ENCODE measurements around the gene TUBG1.
"Not testable (repeated sequence)": the region's sequence is repeated elsewhere in the genome, so short reads cannot be mapped to it uniquely, and the experiment has no call there.

TUBG1 gene

DNA sequence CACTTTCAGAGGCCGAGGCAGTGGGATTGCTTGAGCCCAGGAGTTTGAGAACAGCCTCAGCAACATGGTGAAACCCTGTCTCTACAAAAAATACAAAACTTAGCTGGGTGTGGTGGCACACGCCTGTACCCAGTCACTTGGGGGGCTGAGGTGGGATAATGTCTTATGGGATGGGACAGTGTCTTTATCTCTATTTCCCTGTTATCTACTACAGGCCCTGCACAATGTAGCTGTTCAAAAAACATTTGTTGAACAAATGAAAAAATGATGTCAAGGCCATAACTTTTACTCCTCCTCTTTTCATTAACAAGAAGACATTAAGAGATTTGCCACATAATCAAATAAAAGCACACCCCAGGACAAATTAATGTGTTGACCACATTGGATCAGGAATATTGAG is 13.8 kb downstream of the TUBG1 start (continued):
- TF ChIP-seq, protein P1, sequence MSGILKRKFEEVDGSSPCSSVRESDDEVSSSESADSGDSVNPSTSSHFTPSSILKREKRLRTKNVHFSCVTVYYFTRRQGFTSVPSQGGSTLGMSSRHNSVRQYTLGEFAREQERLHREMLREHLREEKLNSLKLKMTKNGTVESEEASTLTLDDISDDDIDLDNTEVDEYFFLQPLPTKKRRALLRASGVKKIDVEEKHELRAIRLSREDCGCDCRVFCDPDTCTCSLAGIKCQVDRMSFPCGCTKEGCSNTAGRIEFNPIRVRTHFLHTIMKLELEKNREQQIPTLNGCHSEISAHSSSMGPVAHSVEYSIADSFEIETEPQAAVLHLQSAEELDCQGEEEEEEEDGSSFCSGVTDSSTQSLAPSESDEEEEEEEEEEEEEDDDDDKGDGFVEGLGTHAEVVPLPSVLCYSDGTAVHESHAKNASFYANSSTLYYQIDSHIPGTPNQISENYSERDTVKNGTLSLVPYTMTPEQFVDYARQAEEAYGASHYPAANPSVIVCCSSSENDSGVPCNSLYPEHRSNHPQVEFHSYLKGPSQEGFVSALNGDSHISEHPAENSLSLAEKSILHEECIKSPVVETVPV (CRISPR knock-in tag; IDR thresholded peaks at IDR 0.05), result no peak
- no peak for TF ChIP-seq ZFP3 (CRISPR knock-in tag; IDR thresholded peaks at IDR 0.05)

- TF ChIP-seq, protein P2, sequence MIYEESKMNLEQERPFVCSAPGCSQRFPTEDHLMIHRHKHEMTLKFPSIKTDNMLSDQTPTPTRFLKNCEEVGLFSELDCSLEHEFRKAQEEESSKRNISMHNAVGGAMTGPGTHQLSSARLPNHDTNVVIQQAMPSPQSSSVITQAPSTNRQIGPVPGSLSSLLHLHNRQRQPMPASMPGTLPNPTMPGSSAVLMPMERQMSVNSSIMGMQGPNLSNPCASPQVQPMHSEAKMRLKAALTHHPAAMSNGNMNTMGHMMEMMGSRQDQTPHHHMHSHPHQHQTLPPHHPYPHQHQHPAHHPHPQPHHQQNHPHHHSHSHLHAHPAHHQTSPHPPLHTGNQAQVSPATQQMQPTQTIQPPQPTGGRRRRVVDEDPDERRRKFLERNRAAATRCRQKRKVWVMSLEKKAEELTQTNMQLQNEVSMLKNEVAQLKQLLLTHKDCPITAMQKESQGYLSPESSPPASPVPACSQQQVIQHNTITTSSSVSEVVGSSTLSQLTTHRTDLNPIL (CRISPR knock-in tag; IDR thresholded peaks at IDR 0.05; ENCODE audit: low read depth), result no peak
- no peak for TF ChIP-seq ZNF70 (CRISPR knock-in tag; IDR thresholded peaks at IDR 0.05)
- no peak for TF ChIP-seq SNAI2 (CRISPR knock-in tag; IDR thresholded peaks at IDR 0.05)
- no peak for TF ChIP-seq ZFP30 (CRISPR knock-in tag; IDR thresholded peaks at IDR 0.05)
- TF ChIP-seq ZFP3 (CRISPR knock-in tag; IDR thresholded peaks at IDR 0.05), result no peak
- TF ChIP-seq ISL1 (CRISPR knock-in tag; IDR thresholded peaks at IDR 0.05), result no peak
- TF ChIP-seq PPARA (CRISPR knock-in tag; IDR thresholded peaks at IDR 0.05; ENCODE audit: borderline replicate concordance), result no peak
- no peak for TF ChIP-seq ZNF565 (CRISPR knock-in tag; conservative IDR thresholded peaks at IDR 0.05; ENCODE audit: low read depth)
- TF ChIP-seq ZNF8 (CRISPR knock-in tag; IDR thresholded peaks at IDR 0.05), result no peak
- no peak for TF ChIP-seq TSHZ2 (CRISPR knock-in tag; IDR thresholded peaks at IDR 0.05)
- ATAC-seq, result peak; percentile 21; the same call in 1 of the 3 replicates
Observed at GRCh38 chr17:42623732-42624596, 14.5 kb downstream of the TUBG1 start.

DNA sequence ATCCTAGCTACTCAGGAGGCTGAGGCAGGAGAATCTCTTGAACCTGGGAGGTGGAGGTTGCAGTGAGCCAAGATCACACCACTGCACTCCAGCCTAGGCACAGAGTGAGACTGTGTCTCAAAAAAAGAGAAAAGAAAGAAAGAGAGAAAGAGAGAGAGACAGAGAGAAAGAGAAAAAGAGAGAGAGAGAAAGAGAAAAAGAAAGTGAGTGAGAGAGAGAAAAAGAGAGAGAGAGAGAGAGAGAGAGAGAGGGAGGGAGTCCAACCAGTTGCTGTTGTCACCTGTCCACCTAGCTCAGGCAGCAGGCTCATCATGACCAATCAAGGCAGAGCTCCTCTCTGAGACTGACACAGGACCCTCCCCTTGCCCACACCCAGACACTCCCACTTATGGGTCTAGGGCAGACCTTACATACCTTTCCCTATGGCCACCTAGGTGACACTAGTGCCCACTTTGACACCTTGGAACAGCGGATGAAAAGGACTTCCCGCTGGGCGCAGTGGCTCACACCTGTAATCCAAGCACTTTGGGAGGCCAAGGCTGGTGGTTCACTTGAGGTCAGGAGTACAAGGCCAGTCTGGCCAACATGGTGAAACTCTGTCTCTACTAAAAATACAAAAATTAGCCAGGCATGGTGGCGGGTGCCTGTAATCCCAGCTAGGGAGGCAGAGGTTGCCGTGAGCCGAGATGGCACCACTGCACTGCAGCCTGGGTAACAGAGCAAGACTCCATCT is 17.7 kb downstream of the TUBG1 start:
- not testable (repeated sequence) for ATAC-seq

DNA sequence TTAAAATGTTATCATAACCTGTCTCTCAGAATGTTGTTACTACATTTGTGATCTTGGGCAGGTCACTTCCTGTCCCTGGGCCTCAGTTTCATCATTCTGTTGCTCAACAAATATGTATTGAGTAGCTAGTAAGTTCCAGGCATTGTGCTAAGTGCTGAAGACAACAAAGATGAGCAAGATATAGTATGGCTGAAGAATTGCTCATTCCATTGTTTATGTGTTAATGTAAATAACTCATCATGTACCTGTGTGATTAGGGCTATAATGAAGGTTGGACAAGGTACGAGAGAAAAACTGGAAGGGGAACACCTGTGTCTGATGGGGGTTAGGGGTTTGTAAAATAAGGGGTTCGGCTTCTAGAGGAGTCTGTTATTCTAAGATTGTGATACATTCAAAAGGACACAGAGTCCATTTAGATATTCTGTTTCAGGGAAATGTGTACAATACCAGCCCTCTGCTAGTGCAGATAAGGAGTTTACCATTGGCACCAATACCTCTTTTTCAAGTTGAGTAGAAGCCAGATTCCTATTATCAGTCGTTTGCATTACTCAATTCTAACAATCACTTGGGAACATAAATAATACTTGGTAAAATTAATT is 20.0 kb downstream of the TUBG1 start:
- no peak for ATAC-seq
- TF ChIP-seq TCF4 (CRISPR knock-in tag; IDR thresholded peaks at IDR 0.05; ENCODE audit: borderline replicate concordance), result no peak
- no peak for TF ChIP-seq OSR1 (CRISPR knock-in tag; IDR thresholded peaks at IDR 0.05)
- TF ChIP-seq RARB (CRISPR knock-in tag; IDR thresholded peaks at IDR 0.05), result no peak
- no peak for TF ChIP-seq GLIS3 (CRISPR knock-in tag; IDR thresholded peaks at IDR 0.05)
- no peak for TF ChIP-seq PATZ1 (CRISPR knock-in tag; IDR thresholded peaks at IDR 0.05; ENCODE audit: borderline replicate concordance)
- TF ChIP-seq ESRRG (CRISPR knock-in tag; IDR thresholded peaks at IDR 0.05), result no peak
- TF ChIP-seq POU6F1 (CRISPR knock-in tag; IDR thresholded peaks at IDR 0.05; ENCODE audit: borderline replicate concordance, low read depth), result no peak
- TF ChIP-seq ZNF565 (CRISPR knock-in tag; conservative IDR thresholded peaks at IDR 0.05; ENCODE audit: low read depth), result no peak
- TF ChIP-seq, protein P2 (CRISPR knock-in tag; IDR thresholded peaks at IDR 0.05; ENCODE audit: low read depth), result no peak
- no peak for TF ChIP-seq ARNTL (CRISPR knock-in tag; IDR thresholded peaks at IDR 0.05; ENCODE audit: borderline replicate concordance, low read depth)
- TF ChIP-seq SNAI2 (CRISPR knock-in tag; IDR thresholded peaks at IDR 0.05), result no peak

Measured in SK-N-SH treated with all-trans-retinoic acid at 6 μM for 48 hours (cell line).